CD4-positive, alpha-beta T cell treated with Interleukin-15 for 1 hour (primary cell): ENCODE results near the gene PLCE1.

Source experiments
- DNase-seq: peaks from one replicate; pipeline ENCODE4 v3.0.0-alpha.2; 2020

PLCE1 gene

GRCh38 chr10:93995182-93995581, 1.5 kb downstream of the PLCE1 start:
- no peak for DNase-seq

- no peak for DNase-seq
These were observed 2.0 kb downstream of the PLCE1 start for GRCh38 chr10:93995598-93996271.

GRCh38 chr10:93996551-93996950, 2.8 kb downstream of the PLCE1 start:
- no peak for DNase-seq

- no peak for DNase-seq
These were observed 3.8 kb downstream of the PLCE1 start for GRCh38 chr10:93997546-93997945.

- DNase-seq = no peak
These were observed 5.7 kb downstream of the PLCE1 start for GRCh38 chr10:93999401-93999851.

GRCh38 chr10:94000638-94001415, 7.1 kb downstream of the PLCE1 start:
- no peak for DNase-seq

GRCh38 chr10:94001416-94001810, 7.7 kb downstream of the PLCE1 start:
- DNase-seq = no peak

GRCh38 chr10:94002156-94002555, 8.4 kb downstream of the PLCE1 start:
- no peak for DNase-seq

- DNase-seq = no peak
These were observed 9.8 kb downstream of the PLCE1 start for GRCh38 chr10:94003488-94003887.

- no peak for DNase-seq
These were observed 11.3 kb downstream of the PLCE1 start for GRCh38 chr10:94005050-94005449.

- no peak for DNase-seq
These were observed 13.1 kb downstream of the PLCE1 start for GRCh38 chr10:94006591-94007550.

- DNase-seq = no peak
These were observed 14.8 kb downstream of the PLCE1 start for GRCh38 chr10:94008526-94008925.

- no peak for DNase-seq
These were observed 16.4 kb downstream of the PLCE1 start for GRCh38 chr10:94010116-94010515.

GRCh38 chr10:94010886-94011285, 17.2 kb downstream of the PLCE1 start:
- no peak for DNase-seq

GRCh38 chr10:94011296-94011695, 17.6 kb downstream of the PLCE1 start:
- no peak for DNase-seq

GRCh38 chr10:94012834-94013233, 19.1 kb downstream of the PLCE1 start:
- DNase-seq = no peak

- no peak for DNase-seq
These were observed 19.6 kb downstream of the PLCE1 start for GRCh38 chr10:94013331-94013760.

- no peak for DNase-seq
These were observed 20.6 kb downstream of the PLCE1 start for GRCh38 chr10:94014304-94014703.

GRCh38 chr10:94016727-94017714, 23.3 kb downstream of the PLCE1 start:
- no peak for DNase-seq

GRCh38 chr10:94018107-94018506, 24.4 kb downstream of the PLCE1 start:
- DNase-seq = no peak

- DNase-seq = no peak
These were observed 30.2 kb downstream of the PLCE1 start for GRCh38 chr10:94023906-94024305.

- DNase-seq = no peak
These were observed 30.7 kb downstream of the PLCE1 start for GRCh38 chr10:94024407-94024806.
